Gastrocnemius medialis (tissue), 4 donors: ENCODE measurements around the gene PTPRQ. TPM values are rescaled to one million over a fixed set of nuclear protein-coding genes. Genes with fewer than 3 reads are reported as not detected.

Experiments used
- ATAC-seq, 2 donors: fragments of 150-250 bp; one replicate each; pipeline ENCODE4 v1.9.1; 2016
- DNase-seq, 2 donors: peaks; one replicate each; pipeline ENCODE4 v3.0.0-alpha.2; 2019
- H3K27ac ChIP-seq, 4 donors: fragments of 200-600 bp; sonication (generic); 1 replicate in 1 of 4; 2 replicates in 3 of 4; pipeline ENCODE4 v1.5.1; 2016 to 2018; ENCODE audit warnings: mild to moderate bottlenecking in 2 of 4, moderate library complexity in 1 of 4
- H3K27me3 ChIP-seq, 3 donors: fragments of 200-600 bp; sonication (generic) in 2 of 3; 1 replicate in 1 of 3; 2 replicates in 2 of 3; pipeline versions ENCODE4 v1.5.1 to v1.6.0; 2016 to 2019; ENCODE audit warnings: mild to moderate bottlenecking in 1 of 3, moderate library complexity in 1 of 3
- H3K36me3 ChIP-seq, 2 donors: fragments of 200-600 bp; sonication (generic) in 1 of 2; one replicate each; pipeline ENCODE4 v1.5.1; 2017 to 2018
- H3K4me1 ChIP-seq, 2 donors: fragments of 200-600 bp; sonication (generic) in 1 of 2; one replicate each; pipeline ENCODE4 v1.5.1; 2016 to 2017; ENCODE audit warnings: mild to moderate bottlenecking in 2 of 2
- H3K4me3 ChIP-seq, 4 donors: fragments of 200-600 bp; sonication (generic) in 3 of 4; 1 replicate in 1 of 4; 2 replicates in 3 of 4; pipeline ENCODE4 v1.5.1; 2016 to 2019; ENCODE audit warnings: mild to moderate bottlenecking in 2 of 4
- H3K9me3 ChIP-seq, 3 donors: fragments of 200-600 bp; sonication (generic) in 2 of 3; 1 replicate in 1 of 3; 2 replicates in 2 of 3; pipeline ENCODE4 v1.5.1; 2016 to 2019
- CTCF ChIP-seq, 5 experiments: fragments of 450-650 bp in 3 of 5; fragments of 200-600 bp in 2 of 5; sonication (generic) in 2 of 5; IDR thresholded peaks in 4 of 5; conservative IDR thresholded peaks in 1 of 5; 1 replicate in 4 of 5; 2 replicates in 1 of 5; pipeline ENCODE4 v1.5.1; 2016 to 2019; ENCODE audit warnings: antibody characterized with exemption in 5 of 5, mild to moderate bottlenecking in 3 of 5, moderate library complexity in 3 of 5
- POLR2A ChIP-seq, 2 donors: fragments of 450-650 bp; IDR thresholded peaks; one replicate each; pipeline ENCODE4 v1.6.1; 2017; ENCODE audit warnings: antibody characterized with exemption in 2 of 2, mild to moderate bottlenecking in 2 of 2, moderate library complexity in 2 of 2
- in situ Hi-C, 4 donors: fragments of 200-750 bp; cut with MboI; loops; one replicate each; pipeline versions ENCODE4 v1.15.0 to v1.8.0; 2017; ENCODE audit warnings: low sequenced_read_pairs in 4 of 4
- intact Hi-C: fragments of 100-400 bp; cut with DNase I; formaldehyde crosslinking; loops from one replicate; pipeline ENCODE4 v1.15.1; 2023; ENCODE audit warnings: low total_unique reads
- total RNA-seq, 4 donors: library from RNA; depleted of rRNA; stranded (reverse); fragments of >200 nt; gene quantifications; one replicate each; pipeline versions ENCODE4 v1.1.0 to v1.2.3, GENCODE V29; 2016

PTPRQ gene
- total RNA-seq, 4 donors from 2014 or later: 0.02 to 0.91 (median 0.46) TPM; not detected in 1

- no peaks in the 10 kb centered on the region for H3K4me1 ChIP-seq
- no peaks in the 10 kb centered on the region for H3K36me3 ChIP-seq
- DNase-seq: no peak
- in situ Hi-C loops: no loop called here
- no peak overlapping the region for H3K27ac ChIP-seq
- no peaks in the 10 kb centered on the region for H3K9me3 ChIP-seq
- H3K27me3 ChIP-seq: no peaks in the 10 kb centered on the region
- TF ChIP-seq POLR2A (IDR thresholded peaks at IDR 0.05): no peak
- no peak for TF ChIP-seq CTCF (IDR thresholded peaks at IDR 0.05 in 4 of 5, conservative IDR thresholded peaks at IDR 0.05 in 1 of 5)
- intact Hi-C loops: no loop called here
- no peak overlapping the region for H3K4me3 ChIP-seq
- no peak for ATAC-seq
Measured at GRCh38 chr12:80589077-80589476, 145.0 kb downstream of the PTPRQ start.

- H3K27ac ChIP-seq: no peak overlapping the region
- no peak for DNase-seq
- no peaks in the 10 kb centered on the region for H3K36me3 ChIP-seq
- in situ Hi-C loops (no loop called here), intact Hi-C loops (no loop called here)
- TF ChIP-seq CTCF (IDR thresholded peaks at IDR 0.05 in 4 of 5, conservative IDR thresholded peaks at IDR 0.05 in 1 of 5): no peak
- TF ChIP-seq POLR2A (IDR thresholded peaks at IDR 0.05): no peak
- no peaks in the 10 kb centered on the region for H3K4me1 ChIP-seq
- H3K4me3 ChIP-seq: no peak overlapping the region
- no peak for ATAC-seq
- no peaks in the 10 kb centered on the region for H3K9me3 ChIP-seq
- no peaks in the 10 kb centered on the region for H3K27me3 ChIP-seq
Measured at GRCh38 chr12:80590085-80590484, 146.1 kb downstream of the PTPRQ start.

- intact Hi-C loops (no loop called here), in situ Hi-C loops (no loop called here)
- H3K27me3 ChIP-seq: no peaks in the 10 kb centered on the region
- no peak overlapping the region for H3K27ac ChIP-seq
- H3K9me3 ChIP-seq: no peaks in the 10 kb centered on the region
- no peaks in the 10 kb centered on the region for H3K36me3 ChIP-seq
- no peak overlapping the region for H3K4me3 ChIP-seq
- TF ChIP-seq POLR2A (IDR thresholded peaks at IDR 0.05): no peak
- TF ChIP-seq CTCF (IDR thresholded peaks at IDR 0.05 in 4 of 5, conservative IDR thresholded peaks at IDR 0.05 in 1 of 5): no peak
- DNase-seq (no peak), ATAC-seq (no peak)
- H3K4me1 ChIP-seq: no peaks in the 10 kb centered on the region
Measured at GRCh38 chr12:80593766-80594165, 149.7 kb downstream of the PTPRQ start.

- DNase-seq: no peak
- no peak for ATAC-seq
- no peaks in the 10 kb centered on the region for H3K9me3 ChIP-seq
- H3K27me3 ChIP-seq: no peaks in the 10 kb centered on the region
- H3K4me1 ChIP-seq: no peaks in the 10 kb centered on the region
- no peak overlapping the region for H3K27ac ChIP-seq
- in situ Hi-C loops (no loop called here), intact Hi-C loops (no loop called here)
- TF ChIP-seq POLR2A (IDR thresholded peaks at IDR 0.05): no peak
- no peak for TF ChIP-seq CTCF (IDR thresholded peaks at IDR 0.05 in 4 of 5, conservative IDR thresholded peaks at IDR 0.05 in 1 of 5)
- H3K36me3 ChIP-seq: no peaks in the 10 kb centered on the region
- H3K4me3 ChIP-seq: no peak overlapping the region
Measured at GRCh38 chr12:80596509-80596908, 152.5 kb downstream of the PTPRQ start.

GRCh38 chr12:80598004-80598606 lies 154.1 kb downstream of the PTPRQ start:
- Histone ChIP-seq H3K36me3 (no peaks in the 10 kb centered on the region), H3K9me3 (no peaks in the 10 kb centered on the region), H3K4me1 (no peaks in the 10 kb centered on the region), H3K4me3 (no peak overlapping the region), H3K27ac (no peak overlapping the region), H3K27me3 (no peaks in the 10 kb centered on the region)
- in situ Hi-C loops: no loop called here
- DNase-seq (no peak), ATAC-seq (no peak)
- TF ChIP-seq CTCF (IDR thresholded peaks at IDR 0.05 in 4 of 5, conservative IDR thresholded peaks at IDR 0.05 in 1 of 5): no peak
- TF ChIP-seq POLR2A (IDR thresholded peaks at IDR 0.05): no peak
- intact Hi-C loops: no loop called here
